ENCODE results near the gene KRIT1. TPM values are rescaled to one million over a fixed set of nuclear protein-coding genes. Genes with fewer than 3 reads are reported as not detected.
"Not testable (repeated sequence)": the region's sequence is repeated elsewhere in the genome, so short reads cannot be mapped to it uniquely, and the experiment has no call there.

KRIT1 gene
- total RNA-seq, 1 donor from 2014 or later, result 48.2 TPM

GRCh38 chr7:92266415-92267241 is 20.9 kb upstream of the KRIT1 start:
- Mint-ChIP-seq H3K4me1 (ENCODE audit: low read depth) (no peaks in the 10 kb centered on the region), H3K27me3 (ENCODE audit: insufficient read depth) (no peaks in the 10 kb centered on the region), H3K36me3 (ENCODE audit: low read depth) (peaks cover 7% of the 10 kb centered on the region), H3K4me3 (no peak overlapping the region), H3K9me3 (no peaks in the 10 kb centered on the region), H3K27ac (no peak overlapping the region)
- DNase-seq (ENCODE audit: low spot score), result no peak
- intact Hi-C loops (cut with micrococcal nuclease), result no loop called here

- no peaks in the 10 kb centered on the region for H3K27me3 Mint-ChIP-seq (ENCODE audit: insufficient read depth)
- H3K9me3 Mint-ChIP-seq, result no peaks in the 10 kb centered on the region
- intact Hi-C loops (cut with micrococcal nuclease), result no loop called here
- no peak overlapping the region for H3K27ac Mint-ChIP-seq
- no peak overlapping the region for H3K4me3 Mint-ChIP-seq
- peaks cover 17% of the 10 kb centered on the region for H3K36me3 Mint-ChIP-seq (ENCODE audit: low read depth)
- no peak for DNase-seq (ENCODE audit: low spot score)
- no peaks in the 10 kb centered on the region for H3K4me1 Mint-ChIP-seq (ENCODE audit: low read depth)
Observed at GRCh38 chr7:92260248-92260781, 14.6 kb upstream of the KRIT1 start.

GRCh38 chr7:92259610-92260247 is 14.0 kb upstream of the KRIT1 start:
- peaks cover 5% of the 10 kb centered on the region for H3K9me3 Mint-ChIP-seq

GRCh38 chr7:92259062-92259461 is 13.3 kb upstream of the KRIT1 start:
- peaks cover 7% of the 10 kb centered on the region for H3K4me1 Mint-ChIP-seq (ENCODE audit: low read depth)
- H3K27me3 Mint-ChIP-seq (ENCODE audit: insufficient read depth), result no peaks in the 10 kb centered on the region
- H3K4me3 Mint-ChIP-seq, result no peak overlapping the region
- peaks cover 23% of the 10 kb centered on the region for H3K36me3 Mint-ChIP-seq (ENCODE audit: low read depth)
- DNase-seq (ENCODE audit: low spot score), result no peak
- H3K27ac Mint-ChIP-seq, result no peak overlapping the region
- peaks cover 9% of the 10 kb centered on the region for H3K9me3 Mint-ChIP-seq
- intact Hi-C loops (cut with micrococcal nuclease), result no loop called here

More at GRCh38 chr7:92259610-92260247, 14.0 kb upstream of the KRIT1 start:
- H3K27ac Mint-ChIP-seq, result no peak overlapping the region
- H3K27me3 Mint-ChIP-seq (ENCODE audit: insufficient read depth), result no peaks in the 10 kb centered on the region
- H3K4me3 Mint-ChIP-seq, result no peak overlapping the region
- H3K36me3 Mint-ChIP-seq (ENCODE audit: low read depth), result peaks cover 22% of the 10 kb centered on the region
- peaks cover 5% of the 10 kb centered on the region for H3K4me1 Mint-ChIP-seq (ENCODE audit: low read depth)
- intact Hi-C loops (cut with micrococcal nuclease), result no loop called here
- DNase-seq (ENCODE audit: low spot score), result no peak

- H3K4me3 Mint-ChIP-seq, result no peak overlapping the region
- DNase-seq (ENCODE audit: low spot score), result no peak
- H3K4me1 Mint-ChIP-seq (ENCODE audit: low read depth), result peaks cover 15% of the 10 kb centered on the region
- no peaks in the 10 kb centered on the region for H3K27me3 Mint-ChIP-seq (ENCODE audit: insufficient read depth)
- intact Hi-C loops (cut with micrococcal nuclease), result no loop called here
- H3K27ac Mint-ChIP-seq, result no peak overlapping the region
- H3K9me3 Mint-ChIP-seq, result peaks cover 12% of the 10 kb centered on the region
- peaks cover 25% of the 10 kb centered on the region for H3K36me3 Mint-ChIP-seq (ENCODE audit: low read depth)
Observed at GRCh38 chr7:92255308-92255707, 9.6 kb upstream of the KRIT1 start.

- DNase-seq (ENCODE audit: low spot score); H3K27ac Mint-ChIP-seq; H3K4me3 Mint-ChIP-seq; H3K27me3 Mint-ChIP-seq (ENCODE audit: insufficient read depth); intact Hi-C loops (cut with micrococcal nuclease): not testable (repeated sequence)
- peaks cover 15% of the 10 kb centered on the region for H3K4me1 Mint-ChIP-seq (ENCODE audit: low read depth)
- peaks cover 22% of the 10 kb centered on the region for H3K36me3 Mint-ChIP-seq (ENCODE audit: low read depth)
- peaks cover 12% of the 10 kb centered on the region for H3K9me3 Mint-ChIP-seq
Observed at GRCh38 chr7:92254800-92255199, 9.1 kb upstream of the KRIT1 start.

GRCh38 chr7:92253251-92253650 is 7.5 kb upstream of the KRIT1 start:
- Mint-ChIP-seq H3K4me3 (no peak overlapping the region), H3K4me1 (ENCODE audit: low read depth) (peaks cover 18% of the 10 kb centered on the region), H3K36me3 (ENCODE audit: low read depth) (peaks cover 20% of the 10 kb centered on the region), H3K27me3 (ENCODE audit: insufficient read depth) (no peaks in the 10 kb centered on the region), H3K27ac (no peak overlapping the region), H3K9me3 (peaks cover 12% of the 10 kb centered on the region)
- intact Hi-C loops (cut with micrococcal nuclease), result no loop called here
- DNase-seq (ENCODE audit: low spot score), result no peak

- no peak overlapping the region for H3K27ac Mint-ChIP-seq
- H3K27me3 Mint-ChIP-seq (ENCODE audit: insufficient read depth), result no peaks in the 10 kb centered on the region
- peaks cover 12% of the 10 kb centered on the region for H3K9me3 Mint-ChIP-seq
- peaks cover 20% of the 10 kb centered on the region for H3K36me3 Mint-ChIP-seq (ENCODE audit: low read depth)
- peaks cover 36% of the 10 kb centered on the region for H3K4me1 Mint-ChIP-seq (ENCODE audit: low read depth)
- no peak for DNase-seq (ENCODE audit: low spot score)
- intact Hi-C loops (cut with micrococcal nuclease), result no loop called here
- H3K4me3 Mint-ChIP-seq, result no peak overlapping the region
Observed at GRCh38 chr7:92251181-92251580, 5.5 kb upstream of the KRIT1 start.

GRCh38 chr7:92250603-92251002 is 4.9 kb upstream of the KRIT1 start:
- DNase-seq (ENCODE audit: low spot score), result no peak
- intact Hi-C loops (cut with micrococcal nuclease), result no loop called here
- peaks cover 12% of the 10 kb centered on the region for H3K9me3 Mint-ChIP-seq
- H3K4me3 Mint-ChIP-seq, result no peak overlapping the region
- no peak overlapping the region for H3K27ac Mint-ChIP-seq
- peaks cover 18% of the 10 kb centered on the region for H3K36me3 Mint-ChIP-seq (ENCODE audit: low read depth)
- H3K27me3 Mint-ChIP-seq (ENCODE audit: insufficient read depth), result no peaks in the 10 kb centered on the region
- peaks cover 36% of the 10 kb centered on the region for H3K4me1 Mint-ChIP-seq (ENCODE audit: low read depth)

- peak; percentile 6 for DNase-seq (ENCODE audit: low spot score)
- Mint-ChIP-seq H3K36me3 (ENCODE audit: low read depth) (peaks cover 7% of the 10 kb centered on the region), H3K4me1 (ENCODE audit: low read depth) (peaks cover 37% of the 10 kb centered on the region), H3K27me3 (ENCODE audit: insufficient read depth) (no peaks in the 10 kb centered on the region), H3K4me3 (peak overlapping the region; percentile 94), H3K27ac (peak overlapping the region; percentile 95), H3K9me3 (no peaks in the 10 kb centered on the region)
- intact Hi-C loops (cut with micrococcal nuclease), result loop anchor here (1.0 to 10.0 kb wide), 10 partner anchors 18 to 1899 kb away; partner anchors contain the start of genes GTPBP10, LRRD1, MTERF1 and SAMD9
Observed at GRCh38 chr7:92246360-92247101, 817 bp upstream of the KRIT1 start.

- peaks cover 34% of the 10 kb centered on the region for H3K4me1 Mint-ChIP-seq (ENCODE audit: low read depth)
- H3K27ac Mint-ChIP-seq, result peak overlapping the region; percentile 99
- DNase-seq (ENCODE audit: low spot score), result peak; percentile 13
- H3K36me3 Mint-ChIP-seq (ENCODE audit: low read depth), result peaks cover 16% of the 10 kb centered on the region
- intact Hi-C loops (cut with micrococcal nuclease), result loop anchor here (1.0 to 10.0 kb wide), 12 partner anchors 67 to 1898 kb away; partner anchors contain the start of genes AKAP9, BET1, CYP51A1 and GTPBP10
- no peaks in the 10 kb centered on the region for H3K27me3 Mint-ChIP-seq (ENCODE audit: insufficient read depth)
- no peaks in the 10 kb centered on the region for H3K9me3 Mint-ChIP-seq
- H3K4me3 Mint-ChIP-seq, result peak overlapping the region; percentile 90
Observed at GRCh38 chr7:92244808-92245486, 767 bp downstream of the KRIT1 start.

GRCh38 chr7:92242972-92243371 is 2.7 kb downstream of the KRIT1 start:
- Mint-ChIP-seq H3K27ac (no peak overlapping the region), H3K9me3 (no peaks in the 10 kb centered on the region), H3K4me1 (ENCODE audit: low read depth) (peaks cover 29% of the 10 kb centered on the region), H3K27me3 (ENCODE audit: insufficient read depth) (no peaks in the 10 kb centered on the region), H3K4me3 (no peak overlapping the region), H3K36me3 (ENCODE audit: low read depth) (peaks cover 20% of the 10 kb centered on the region)
- no peak for DNase-seq (ENCODE audit: low spot score)
- intact Hi-C loops (cut with micrococcal nuclease), result loop anchor here (10.0 kb wide), 1 partner anchor 812 kb away; no protein-coding TSS in a partner anchor
